Ovary (tissue), 3 donors: ENCODE data around the gene TSSC4.

Experiments used
- CTCF ChIP-seq, 3 donors: fragments of 450-650 bp in 2 of 3; fragments of 200-600 bp in 1 of 3; IDR thresholded peaks; one replicate each; pipeline versions ENCODE4 v1.5.1 to v1.8.0; 2016 to 2022; ENCODE audit warnings: antibody characterized with exemption in 3 of 3, mild to moderate bottlenecking in 1 of 3
- EP300 ChIP-seq: sonication (generic); formaldehyde crosslinking; IDR thresholded peaks from one replicate; pipeline ENCODE4 v1.6.1; 2017; ENCODE audit warnings: antibody characterized with exemption
- POLR2A ChIP-seq: fragments of 450-650 bp; IDR thresholded peaks from one replicate; pipeline ENCODE4 v1.6.1; 2017; ENCODE audit warnings: antibody characterized with exemption, mild to moderate bottlenecking, moderate library complexity
- donor health status: DM: no; HTN: no; CAD: no.

- TF ChIP-seq CTCF (IDR thresholded peaks at IDR 0.05) (no peak), POLR2A (no peak), EP300 (no peak)
Observed at GRCh38 chr11:2395211-2395730, 5.3 kb upstream of the TSSC4 start.
